GM18519 (cell line): ENCODE measurements around the gene TRPM3.

Source experiments
- ATAC-seq: cut with Tn5 transposase; IDR thresholded peaks from one replicate; pipeline ENCODE4 v1.9.1; 2021; ENCODE audit warnings: mild to moderate bottlenecking, moderate library complexity; ENCODE audit not compliant: unreplicated experiment, low FRiP score

The TRPM3 gene

DNA sequence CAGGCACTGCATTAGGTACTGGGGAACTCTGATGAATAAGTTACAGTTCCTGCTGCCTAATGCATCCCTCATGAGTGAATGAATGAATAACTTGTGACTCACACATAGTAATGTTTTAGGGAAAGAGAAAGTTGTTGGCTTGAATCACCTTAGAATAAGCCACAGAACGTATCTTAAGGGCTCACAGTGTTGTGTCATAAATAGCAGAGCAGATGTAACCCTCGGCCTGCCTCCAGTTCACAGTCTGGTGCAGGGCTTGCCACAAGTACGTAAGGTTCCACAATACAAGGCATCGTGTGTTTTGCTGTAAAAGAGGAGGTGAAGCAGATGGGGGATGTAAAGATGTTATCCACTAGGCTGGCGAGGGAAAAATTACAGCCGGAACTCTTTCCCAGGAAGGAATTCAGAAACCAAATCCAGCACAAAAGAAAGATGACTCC is 218.7 kb downstream of the TRPM3 start:
- no peak for ATAC-seq

DNA sequence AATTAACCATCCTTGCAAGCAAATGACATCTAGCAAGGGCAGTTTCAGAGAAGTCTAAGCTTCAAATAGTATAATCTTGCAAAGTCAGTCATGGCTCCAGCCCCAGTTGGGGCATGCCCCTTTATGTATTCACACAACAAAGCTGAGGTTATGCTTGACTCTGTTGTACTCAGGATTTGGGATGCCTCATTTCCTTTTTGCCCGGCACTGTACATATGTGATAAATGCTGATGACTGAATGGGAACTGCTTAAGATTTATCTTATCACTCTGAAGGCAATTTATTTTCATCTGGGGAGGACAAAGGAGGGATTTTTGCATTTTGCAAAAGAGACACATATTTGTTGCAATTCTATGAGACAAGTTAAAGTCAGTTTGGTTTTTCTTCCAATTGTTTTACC is 219.2 kb downstream of the TRPM3 start:
- ATAC-seq = no peak

DNA sequence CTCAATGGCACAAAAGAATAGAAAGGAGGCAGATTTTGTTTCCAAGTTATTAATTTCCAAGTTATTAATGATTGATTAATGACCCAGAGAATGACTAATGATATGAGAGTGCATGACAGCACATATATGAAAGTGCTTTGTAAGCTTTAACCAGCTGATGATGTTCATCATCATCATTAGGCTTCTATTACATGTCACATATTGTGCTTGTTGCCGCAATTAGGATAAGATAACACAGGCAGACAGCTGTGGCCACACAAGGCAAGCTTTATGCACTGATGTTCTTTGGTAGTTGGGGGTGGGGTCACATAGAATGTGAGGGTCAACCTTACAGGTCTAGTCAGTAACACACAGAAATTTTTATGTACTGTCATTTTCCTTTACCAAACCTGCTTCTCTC is 219.7 kb downstream of the TRPM3 start:
- no peak for ATAC-seq

DNA sequence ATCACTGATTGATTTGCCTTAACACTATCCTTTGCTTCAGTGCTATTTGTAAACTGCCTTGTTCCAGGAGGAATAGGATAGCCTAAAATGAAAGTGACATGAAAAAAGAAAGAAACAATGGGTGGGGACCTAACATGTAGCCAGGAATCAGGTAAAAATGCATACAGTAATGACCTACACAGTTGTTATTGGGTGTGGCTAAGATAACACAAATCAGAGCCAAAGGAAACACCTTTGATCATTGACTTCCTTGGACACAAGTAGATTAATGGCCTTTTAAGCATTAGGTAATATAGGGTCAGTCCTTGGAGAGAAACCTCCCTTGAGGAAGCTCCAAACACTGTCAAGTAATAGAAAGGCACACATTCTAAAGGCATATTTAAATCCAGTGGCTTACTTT is 220.4 kb downstream of the TRPM3 start:
- ATAC-seq = no peak

DNA sequence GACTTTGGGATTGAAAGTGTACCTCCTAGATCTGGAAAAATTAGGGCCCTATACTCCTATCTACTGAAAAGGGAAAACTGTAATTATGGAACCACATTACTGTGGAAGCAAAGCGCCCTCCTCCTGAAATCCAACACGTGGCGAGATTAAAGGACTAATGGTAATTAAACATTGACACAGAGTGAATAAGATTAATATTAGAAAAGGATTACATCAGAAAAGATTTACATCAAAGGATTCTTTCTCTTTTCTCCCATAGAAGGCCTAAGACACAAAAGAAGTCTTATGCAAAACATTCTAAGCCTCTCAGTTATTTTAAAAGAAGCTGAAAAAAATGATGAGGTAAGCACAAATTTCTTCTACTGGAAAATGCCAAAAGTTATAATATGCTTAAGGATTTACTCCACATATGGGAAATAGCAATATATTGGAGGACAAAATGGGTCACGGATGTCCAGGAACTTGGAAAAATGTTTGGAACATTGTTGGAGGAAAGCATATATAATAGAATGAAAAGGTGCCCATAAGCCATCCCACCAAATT is 227.8 kb downstream of the TRPM3 start:
- no peak for ATAC-seq

DNA sequence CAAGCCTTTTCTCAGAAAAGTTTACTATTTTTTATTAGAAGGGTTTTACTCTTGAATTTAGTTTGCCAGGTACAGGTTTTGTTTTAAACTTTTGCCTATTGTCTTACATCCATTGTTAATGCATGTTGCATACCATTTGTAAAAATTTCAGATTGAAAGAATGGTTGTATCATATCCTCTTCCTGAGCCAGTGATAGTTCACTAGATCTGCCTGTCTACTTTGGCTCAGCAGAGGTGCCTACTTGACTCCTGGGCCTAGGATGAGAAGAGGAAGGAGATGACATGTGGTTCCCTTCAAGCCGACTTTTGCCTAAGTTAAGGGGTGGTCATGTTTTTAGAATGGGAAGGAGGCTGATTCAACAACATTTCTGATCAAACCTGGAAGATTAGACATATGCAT is 232.9 kb downstream of the TRPM3 start:
- no peak for ATAC-seq

DNA sequence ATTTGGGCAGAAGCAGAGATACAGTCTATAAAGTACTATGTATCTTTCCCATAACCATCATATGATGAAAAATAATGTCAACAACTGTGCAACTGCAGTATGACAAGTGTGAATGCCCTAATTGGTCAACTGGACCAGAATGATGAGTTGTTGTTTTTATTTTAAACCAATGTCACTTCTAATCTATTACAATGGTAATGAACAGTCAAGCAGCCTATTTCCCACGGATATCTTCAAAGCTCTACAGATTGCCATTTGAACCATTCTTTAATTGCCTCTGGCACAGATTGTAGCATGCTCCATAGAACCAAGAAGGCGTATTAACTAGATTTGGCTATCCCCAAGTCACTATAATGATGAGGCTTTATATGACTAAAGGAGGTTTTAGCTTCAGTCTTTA is 233.6 kb downstream of the TRPM3 start:
- no peak for ATAC-seq

DNA sequence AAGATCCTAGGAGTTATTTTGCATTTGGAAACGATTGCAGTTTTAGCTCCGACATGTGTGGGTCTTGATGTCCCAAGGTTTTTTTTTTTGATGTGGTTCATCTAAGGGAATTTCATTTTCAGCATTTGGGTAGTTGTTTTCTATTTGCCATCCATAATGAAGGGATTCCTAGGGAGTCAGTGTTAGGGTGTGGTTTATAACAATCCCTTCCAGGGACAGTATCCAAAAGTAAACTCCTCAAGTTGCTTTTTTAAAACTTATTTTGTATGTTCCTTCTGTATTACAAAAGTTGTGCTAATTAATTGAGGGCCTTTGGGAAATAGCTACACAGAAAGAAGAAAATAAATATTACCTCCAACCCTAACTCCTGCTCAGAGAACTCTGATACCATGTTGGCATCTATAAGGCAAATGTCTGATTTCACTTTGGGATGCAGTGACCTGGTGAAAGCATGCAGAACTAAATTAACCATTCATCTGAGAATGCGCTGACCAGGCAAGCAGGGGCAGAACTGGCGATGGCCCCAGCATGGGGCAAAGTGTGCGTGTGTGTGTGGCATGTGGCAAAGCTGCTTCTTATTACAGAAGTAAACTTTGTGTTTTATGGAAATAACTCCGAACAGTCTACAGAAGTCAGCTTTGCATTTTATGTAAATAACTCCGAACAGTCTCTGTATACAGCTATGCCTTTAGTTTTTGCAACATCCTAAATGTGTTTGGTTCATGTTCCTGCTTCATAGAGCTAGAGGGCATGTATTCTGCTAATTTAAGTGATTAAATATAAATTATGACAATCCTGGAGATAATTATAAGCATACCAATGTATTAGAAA is 237.2 kb downstream of the TRPM3 start:
- ATAC-seq = no peak

DNA sequence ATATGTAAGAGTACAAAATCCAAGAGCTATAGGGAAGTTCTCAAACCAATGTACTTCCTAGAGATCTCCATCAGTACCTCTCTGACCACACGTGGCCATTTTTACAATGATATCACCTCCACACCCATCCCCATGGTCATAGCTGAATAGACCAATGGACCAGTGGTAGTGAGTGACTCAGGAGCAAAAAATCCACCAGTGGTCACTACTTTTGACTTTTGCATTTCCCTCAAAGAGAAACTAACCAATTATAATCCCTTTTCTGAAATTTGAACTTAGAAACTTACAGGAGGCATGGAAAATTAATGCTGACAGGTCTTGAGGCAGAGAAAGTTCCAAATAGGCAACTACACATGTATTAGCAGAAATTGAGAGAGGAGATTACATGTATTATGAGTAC is 238.4 kb downstream of the TRPM3 start:
- ATAC-seq = no peak

DNA sequence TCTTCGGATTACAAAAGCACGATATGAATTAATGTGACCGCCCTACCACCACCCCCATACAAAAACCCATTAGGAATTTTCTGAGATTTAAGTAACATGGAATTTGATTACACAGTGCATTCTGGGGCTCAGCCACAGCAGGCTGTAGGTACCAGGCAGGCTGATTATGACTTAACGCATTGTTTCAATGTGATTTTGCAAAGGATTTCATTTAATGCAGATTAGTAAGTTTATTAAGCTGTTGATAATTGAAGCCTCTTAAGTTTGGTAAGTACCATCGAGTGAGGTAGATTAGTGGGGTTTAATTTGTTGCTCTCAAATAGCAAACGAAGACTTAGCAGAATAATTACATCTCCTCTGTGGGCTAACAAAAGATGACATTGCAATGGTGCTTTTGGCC is 240.1 kb downstream of the TRPM3 start:
- no peak for ATAC-seq

DNA sequence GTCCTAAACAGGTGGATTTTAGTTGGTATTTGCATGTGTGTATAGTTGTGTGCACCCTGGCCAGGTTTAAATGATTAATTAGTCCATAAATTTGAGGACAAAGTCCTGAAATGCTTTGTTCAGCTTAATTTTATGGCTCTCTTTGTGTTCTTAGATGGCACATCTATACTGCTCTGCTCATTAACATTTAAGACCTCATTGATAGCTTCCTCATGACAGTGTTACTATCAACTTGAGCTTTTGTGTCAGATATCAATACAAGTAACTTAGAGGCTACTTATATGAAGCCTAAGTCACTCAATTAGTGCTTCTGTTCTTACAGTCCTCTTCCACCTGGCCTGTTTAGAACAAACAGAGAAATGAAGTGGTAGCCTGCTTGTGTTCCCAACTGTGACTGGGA is 240.9 kb downstream of the TRPM3 start:
- no peak for ATAC-seq

DNA sequence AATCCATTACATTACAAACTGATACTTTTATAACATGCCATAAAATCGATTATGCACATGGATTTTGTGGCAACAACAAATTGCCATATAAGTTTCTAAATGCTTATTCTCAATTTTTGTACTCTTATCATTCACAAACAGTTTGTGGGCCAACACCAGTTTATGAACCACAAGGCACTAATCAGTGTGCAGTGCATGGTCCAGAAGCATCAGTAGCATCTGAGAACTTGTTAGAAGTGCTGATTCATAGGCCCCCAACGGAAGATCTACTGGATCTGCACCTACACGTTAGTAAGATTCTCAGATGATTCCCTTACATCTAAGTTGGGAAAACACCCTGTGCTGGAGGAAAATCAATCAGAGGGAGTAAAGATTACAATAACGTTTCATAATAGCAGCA is 242.8 kb downstream of the TRPM3 start:
- no peak for ATAC-seq

DNA sequence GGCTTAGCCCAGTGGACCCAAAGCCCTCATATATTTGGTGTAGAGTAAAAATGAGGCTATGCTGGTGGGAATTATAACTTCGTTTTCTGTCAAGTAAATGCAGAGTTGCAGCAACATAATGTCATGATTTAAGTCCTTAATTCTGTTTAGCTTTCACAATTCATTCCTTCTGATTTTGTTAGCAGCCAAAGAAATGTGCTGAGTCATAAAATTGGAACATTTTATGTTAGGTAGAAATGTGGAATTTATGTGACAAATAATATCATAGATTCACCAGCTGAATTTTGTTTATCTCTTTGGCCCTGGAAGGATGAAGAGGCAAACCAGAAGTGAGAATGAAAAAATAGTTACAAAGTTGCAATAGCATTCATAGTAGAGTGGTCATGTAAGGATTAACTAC is 247.0 kb downstream of the TRPM3 start:
- no peak for ATAC-seq

DNA sequence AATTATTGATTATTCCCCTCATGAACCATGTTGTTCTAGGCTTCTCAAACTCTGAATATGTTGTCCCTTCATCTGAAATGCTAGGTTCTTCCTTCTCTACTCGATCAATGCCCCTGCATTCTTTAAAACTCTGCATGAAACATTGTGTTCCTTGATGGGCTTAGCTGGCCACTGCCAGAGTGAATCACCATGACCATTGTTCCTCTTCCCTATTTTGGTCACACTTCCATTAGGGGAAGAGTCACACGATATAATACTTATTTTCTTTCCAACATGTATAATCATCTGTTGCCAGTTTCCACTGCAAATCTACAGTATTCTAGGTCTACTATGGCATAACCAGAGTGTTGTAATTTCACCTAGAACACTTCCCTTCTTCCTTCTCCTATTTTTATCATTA is 247.9 kb downstream of the TRPM3 start:
- no peak for ATAC-seq

DNA sequence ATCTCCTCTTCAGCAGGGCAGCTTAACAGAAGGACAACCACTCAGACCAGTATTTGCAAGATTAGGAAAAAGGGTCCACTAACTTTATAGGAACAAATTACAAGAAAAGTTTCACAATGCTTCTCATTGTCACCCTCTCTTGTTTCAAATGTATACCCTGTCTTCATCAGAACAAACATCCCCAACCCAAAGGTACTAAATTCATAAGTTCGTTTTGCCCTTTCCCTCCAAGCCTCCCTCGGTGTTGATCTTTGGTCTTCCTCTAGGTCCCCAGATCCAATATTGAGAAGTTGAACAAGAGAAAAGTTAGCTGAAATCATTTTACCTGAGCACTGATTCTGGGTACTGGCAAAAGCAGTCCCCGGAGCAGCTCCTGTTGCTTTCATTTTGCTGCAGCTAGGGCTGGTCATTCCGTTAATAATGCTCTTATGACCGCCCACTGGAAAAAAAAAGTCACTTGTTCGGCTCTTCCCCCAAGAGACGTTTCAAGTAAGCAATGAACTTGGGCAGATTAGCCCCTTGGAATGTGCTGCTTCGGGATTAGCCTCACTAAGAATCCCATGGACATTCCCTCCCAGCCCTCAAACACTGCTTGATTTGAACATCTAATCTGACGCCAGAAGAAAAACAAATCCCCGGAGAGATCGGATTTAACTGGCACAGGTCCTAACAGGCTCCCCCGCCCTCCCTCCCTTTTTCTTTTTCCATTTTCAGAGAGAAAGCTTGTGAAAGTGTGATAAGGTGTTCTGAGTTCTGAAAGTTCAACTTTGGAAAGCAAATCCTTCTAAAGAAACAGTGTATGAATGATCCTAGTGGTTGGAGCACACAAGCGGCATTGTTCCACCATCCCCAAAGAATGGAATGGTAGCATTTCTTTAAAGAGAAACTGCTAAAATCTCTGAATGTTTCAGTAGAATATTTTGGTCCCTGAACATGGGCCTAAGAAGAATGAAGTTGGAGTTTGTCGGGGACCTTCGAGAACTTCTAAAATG is 252.5 kb downstream of the TRPM3 start:
- ATAC-seq = no peak

DNA sequence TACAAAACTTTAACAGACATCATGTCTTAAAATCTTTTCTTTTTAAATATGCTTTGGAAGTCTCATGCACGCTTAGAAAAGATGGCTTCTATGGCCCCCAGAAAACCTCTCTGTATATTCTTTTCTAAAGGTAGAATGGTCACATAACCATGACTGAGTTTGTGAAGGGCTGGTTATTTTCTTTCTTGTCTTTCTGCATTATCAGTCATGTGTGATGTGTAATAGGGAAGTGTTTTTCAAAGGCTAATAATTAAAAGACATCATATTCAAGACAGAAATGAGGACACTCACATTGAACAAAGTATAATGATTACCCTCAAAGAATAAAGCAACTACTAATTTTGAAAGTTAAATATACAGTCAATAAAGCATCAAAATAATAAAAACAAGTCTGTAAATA is 253.4 kb downstream of the TRPM3 start:
- no peak for ATAC-seq

DNA sequence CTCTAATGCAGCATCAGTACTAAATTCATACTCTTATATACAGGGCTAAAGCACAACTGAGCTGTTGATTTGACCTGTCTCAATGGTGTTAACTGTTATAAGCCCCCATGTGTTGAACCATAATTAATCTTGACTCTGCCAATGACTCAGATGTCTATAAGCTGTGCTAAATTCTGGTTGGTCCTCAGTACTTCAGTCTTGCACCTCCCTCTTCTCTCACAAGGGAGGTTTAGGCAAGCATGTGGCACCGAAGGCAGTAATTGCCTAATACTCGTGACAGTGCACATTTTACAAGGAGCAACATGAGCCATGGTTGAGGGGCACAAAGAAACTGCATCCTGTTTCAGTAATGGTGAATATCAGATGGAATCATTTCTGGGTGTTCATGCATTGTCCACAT is 255.9 kb downstream of the TRPM3 start:
- no peak for ATAC-seq

DNA sequence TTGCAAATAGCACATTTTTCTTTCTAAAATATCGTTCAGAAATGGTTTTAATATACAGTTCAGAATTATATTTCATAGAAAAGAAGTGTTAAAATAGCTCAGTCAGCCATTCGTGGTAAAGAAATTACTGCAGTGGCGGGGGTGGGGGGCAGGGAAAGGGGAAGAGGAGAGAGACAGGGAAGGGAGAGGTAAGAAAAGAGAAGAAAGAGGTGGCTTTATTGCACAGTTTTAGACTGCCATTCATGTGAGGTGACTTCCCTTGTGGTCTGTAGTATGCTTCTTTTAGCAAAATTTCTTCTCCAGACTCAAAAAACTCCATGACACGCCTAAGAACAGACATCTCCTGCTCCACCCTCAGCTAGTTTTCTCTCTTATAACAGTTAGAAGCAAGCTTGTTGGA is 259.6 kb downstream of the TRPM3 start:
- no peak for ATAC-seq

DNA sequence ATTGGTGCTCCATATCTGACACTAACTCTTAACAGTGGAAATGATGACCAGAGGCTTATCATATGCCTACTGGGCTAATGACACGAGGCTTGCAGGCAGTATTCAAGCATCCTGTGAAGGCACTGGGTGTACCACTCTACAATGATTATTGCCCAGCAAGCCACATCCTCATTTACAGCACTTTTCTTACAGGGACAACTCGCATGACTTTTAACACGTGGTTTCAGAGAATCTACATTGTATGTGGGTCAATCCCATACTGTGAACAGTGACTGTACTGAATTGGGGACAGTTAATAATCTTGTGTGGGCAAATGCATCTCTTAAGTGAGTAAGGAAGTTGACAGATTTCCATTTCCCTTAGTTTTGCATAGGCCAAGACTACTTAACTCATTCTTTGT is 260.0 kb downstream of the TRPM3 start:
- ATAC-seq = no peak

DNA sequence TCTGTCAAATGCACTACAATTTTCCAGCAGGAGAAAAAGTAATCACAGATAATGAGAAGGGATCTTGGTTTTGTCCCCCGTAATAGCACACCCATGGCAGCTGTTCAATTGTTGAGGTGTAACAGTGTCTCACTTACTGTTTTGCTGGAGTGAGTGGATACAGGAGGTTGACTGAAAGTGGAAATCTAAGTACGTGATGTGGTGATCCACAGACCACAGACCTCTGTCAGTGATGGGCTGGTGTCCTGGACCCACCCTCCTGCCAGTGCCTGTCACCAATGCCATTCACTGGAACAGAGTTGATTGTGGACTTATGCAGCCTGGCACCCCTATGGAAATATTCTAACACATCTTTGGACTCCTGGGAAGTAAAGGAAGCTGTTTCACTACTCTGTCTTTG is 261.7 kb downstream of the TRPM3 start:
- no peak for ATAC-seq

DNA sequence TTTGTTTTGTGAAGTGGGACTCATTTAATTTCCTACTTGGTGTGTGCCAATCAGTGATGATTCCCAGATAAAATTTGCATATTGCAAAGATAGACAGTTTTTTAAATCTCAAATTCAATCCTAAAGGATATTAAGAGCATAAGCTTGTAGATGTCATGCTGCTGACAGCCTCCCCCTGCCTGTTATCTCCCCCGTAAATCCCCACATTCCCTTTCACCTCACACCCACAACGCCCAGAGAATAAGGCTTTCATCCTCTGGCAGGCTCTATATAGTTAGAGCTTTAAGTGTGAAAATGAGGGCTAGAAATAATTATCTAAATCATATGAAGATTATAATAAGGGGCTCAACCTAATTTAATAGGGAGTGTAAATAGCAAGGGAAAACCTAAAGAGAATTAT is 265.0 kb downstream of the TRPM3 start:
- ATAC-seq = no peak
